ENCODE data around the gene GALR2.

The GALR2 gene

GRCh38 chr17:76125922-76126321, 51.3 kb downstream of the GALR2 start:
- DNase-seq (ENCODE audit: low read depth in 2 of 2) = no peak

All from fibroblast of skin of left quadriceps (primary cell).